ENCODE measurements around the gene ZDHHC3. TPM values are rescaled to one million over a fixed set of nuclear protein-coding genes. Genes with fewer than 3 reads are reported as not detected.

Gene ZDHHC3
- total RNA-seq, 6 donors from 2014 or later: 98.0 to 179 (median 115) TPM

DNA sequence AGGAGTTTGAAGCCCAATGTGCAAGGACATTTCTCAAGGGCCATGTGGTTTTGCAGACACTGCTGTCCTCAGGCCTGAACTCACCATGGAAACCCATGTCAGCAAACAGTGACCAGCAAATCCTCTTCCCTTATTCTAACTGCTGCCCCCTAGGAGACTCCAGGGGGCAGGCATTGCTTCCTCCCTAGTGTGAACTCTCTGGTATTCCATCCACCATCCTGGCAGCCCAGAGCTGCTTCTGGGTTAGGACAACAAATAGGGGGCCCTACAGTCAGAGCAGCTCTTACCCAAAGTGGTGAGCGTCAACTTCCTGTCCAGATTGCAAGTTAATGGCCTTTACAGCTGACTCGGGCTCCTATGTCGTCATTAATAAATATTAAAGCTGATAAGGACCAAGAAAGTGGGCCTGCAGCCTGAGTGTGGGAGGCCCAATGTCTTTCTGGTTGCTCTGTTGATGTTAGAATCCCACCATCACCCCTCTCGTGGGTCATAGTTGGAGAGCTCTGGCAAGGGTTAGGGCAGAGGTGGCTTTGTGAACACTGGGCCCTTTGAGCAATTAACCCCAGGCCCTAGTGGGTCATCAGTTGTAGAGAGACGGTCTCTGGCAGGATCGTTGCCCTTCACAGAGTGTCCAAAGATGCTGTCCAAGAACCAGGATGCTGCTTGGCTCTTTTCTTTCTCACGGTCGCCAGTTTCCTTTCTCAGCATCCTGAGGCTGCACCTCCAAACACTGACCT, 60.1 kb downstream of the ZDHHC3 start:
- no peak for TF ChIP-seq EP300 (IDR thresholded peaks at IDR 0.05)
- TF ChIP-seq POLR2AphosphoS5 (IDR thresholded peaks at IDR 0.05): no peak
- no peak for TF ChIP-seq POLR2A (IDR thresholded peaks at IDR 0.05)
- TF ChIP-seq, protein P1, sequence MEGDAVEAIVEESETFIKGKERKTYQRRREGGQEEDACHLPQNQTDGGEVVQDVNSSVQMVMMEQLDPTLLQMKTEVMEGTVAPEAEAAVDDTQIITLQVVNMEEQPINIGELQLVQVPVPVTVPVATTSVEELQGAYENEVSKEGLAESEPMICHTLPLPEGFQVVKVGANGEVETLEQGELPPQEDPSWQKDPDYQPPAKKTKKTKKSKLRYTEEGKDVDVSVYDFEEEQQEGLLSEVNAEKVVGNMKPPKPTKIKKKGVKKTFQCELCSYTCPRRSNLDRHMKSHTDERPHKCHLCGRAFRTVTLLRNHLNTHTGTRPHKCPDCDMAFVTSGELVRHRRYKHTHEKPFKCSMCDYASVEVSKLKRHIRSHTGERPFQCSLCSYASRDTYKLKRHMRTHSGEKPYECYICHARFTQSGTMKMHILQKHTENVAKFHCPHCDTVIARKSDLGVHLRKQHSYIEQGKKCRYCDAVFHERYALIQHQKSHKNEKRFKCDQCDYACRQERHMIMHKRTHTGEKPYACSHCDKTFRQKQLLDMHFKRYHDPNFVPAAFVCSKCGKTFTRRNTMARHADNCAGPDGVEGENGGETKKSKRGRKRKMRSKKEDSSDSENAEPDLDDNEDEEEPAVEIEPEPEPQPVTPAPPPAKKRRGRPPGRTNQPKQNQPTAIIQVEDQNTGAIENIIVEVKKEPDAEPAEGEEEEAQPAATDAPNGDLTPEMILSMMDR (IDR thresholded peaks at IDR 0.05): no peak
- peak in 1 of 2 donors; percentile 20 for ATAC-seq (ENCODE audit: low FRiP score in 2 of 2)

DNA sequence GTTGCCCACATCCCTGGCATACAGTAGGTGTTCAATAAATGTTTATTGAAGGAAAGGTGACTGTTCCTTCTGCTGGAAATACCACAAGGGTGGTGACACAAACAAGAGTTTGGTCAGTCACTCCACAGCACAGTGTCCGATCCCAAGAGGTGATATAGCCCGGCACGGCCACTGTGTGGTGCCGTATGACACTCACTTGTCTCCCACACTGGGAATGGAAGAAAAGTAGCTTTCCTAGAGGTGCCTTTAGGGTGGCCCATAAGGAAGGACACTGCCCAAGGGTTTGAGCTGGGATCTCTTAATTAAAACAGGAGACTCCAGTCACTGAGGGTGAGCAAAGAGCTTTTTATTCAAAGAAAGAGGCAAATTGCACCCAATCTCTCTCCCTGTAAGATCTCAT, 61.0 kb downstream of the ZDHHC3 start:
- H3K9me3 ChIP-seq: no peaks in the 10 kb centered on the region
- peaks cover 0 to 21% (median 0%) of the 10 kb centered on the region in 4 donors for H3K4me1 ChIP-seq
- H3K4me3 ChIP-seq: no peak overlapping the region
- H3K36me3 ChIP-seq: peaks cover 0 to 20% (median 15%) of the 10 kb centered on the region in 4 donors
- no peak overlapping the region for H3K27ac ChIP-seq
- H3K27me3 ChIP-seq: no peaks in the 10 kb centered on the region
- DNase-seq: peak in 1 of 2 donors; percentile 51
- no peak for TF ChIP-seq EP300 (IDR thresholded peaks at IDR 0.05)
- TF ChIP-seq, protein P1 (IDR thresholded peaks at IDR 0.05): peak in 4 of 6 experiments; percentile 16 to 43 (median 30)
- ATAC-seq (ENCODE audit: low FRiP score in 2 of 2): peak; percentile 48 to 59
- 46 to 68% methylated on average over 4 of the region's 4 CpGs for WGBS, 2 donors

More for the DNA sequence above, 60.1 kb downstream of the ZDHHC3 start:
- H3K27ac ChIP-seq: no peak overlapping the region
- peaks cover 0 to 24% (median 16%) of the 10 kb centered on the region in 4 donors for H3K36me3 ChIP-seq
- peaks cover 0 to 24% (median 0%) of the 10 kb centered on the region in 4 donors for H3K4me1 ChIP-seq
- no peaks in the 10 kb centered on the region for H3K9me3 ChIP-seq
- no peak for DNase-seq
- H3K27me3 ChIP-seq: no peaks in the 10 kb centered on the region
- H3K4me3 ChIP-seq: no peak overlapping the region
- 65 to 82% methylated on average over 6 to 8 of the region's 8 CpGs for WGBS, 2 donors

DNA sequence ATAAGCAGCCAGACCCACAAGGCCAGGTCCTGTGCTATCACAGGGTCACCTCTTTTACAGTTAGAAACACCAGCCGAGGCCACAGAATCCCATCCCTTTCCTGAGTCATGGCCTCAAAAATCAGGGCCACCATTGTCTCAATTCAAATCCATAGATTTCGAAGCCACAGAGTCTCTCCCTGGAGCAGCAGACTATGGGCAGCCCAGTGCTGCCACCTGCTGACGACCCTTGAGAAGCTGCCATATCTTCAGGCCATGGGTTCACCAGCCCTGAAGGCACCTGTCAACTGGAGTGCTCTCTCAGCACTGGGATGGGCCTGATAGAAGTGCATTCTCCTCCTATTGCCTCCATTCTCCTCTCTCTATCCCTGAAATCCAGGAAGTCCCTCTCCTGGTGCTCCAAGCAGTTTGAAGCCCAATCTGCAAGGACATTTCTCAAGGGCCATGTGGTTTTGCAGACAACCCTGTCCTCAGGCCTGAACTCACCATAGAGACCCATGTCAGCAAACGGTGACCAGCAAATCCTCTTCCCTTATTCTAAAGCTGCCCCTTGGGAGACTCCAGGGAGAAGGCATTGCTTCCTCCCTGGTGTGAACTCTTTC, 62.0 kb downstream of the ZDHHC3 start:
- TF ChIP-seq POLR2A (IDR thresholded peaks at IDR 0.05) (no peak), POLR2AphosphoS5 (IDR thresholded peaks at IDR 0.05) (no peak), EP300 (IDR thresholded peaks at IDR 0.05) (no peak)
- TF ChIP-seq, protein P1 (IDR thresholded peaks at IDR 0.05): peak; percentile 44 to 82 (median 75)
- peak in 1 of 2 donors; percentile 74 for DNase-seq
- H3K9me3 ChIP-seq: no peaks in the 10 kb centered on the region
- ATAC-seq (ENCODE audit: low FRiP score in 2 of 2): peak; percentile 79 to 81
- H3K27ac ChIP-seq: no peak overlapping the region
- H3K27me3 ChIP-seq: no peaks in the 10 kb centered on the region
- H3K4me3 ChIP-seq: no peak overlapping the region
- peaks cover 0 to 20% (median 0%) of the 10 kb centered on the region in 4 donors for H3K4me1 ChIP-seq
- 26 to 30% methylated on average over 3 to 4 of the region's 4 CpGs for WGBS, 2 donors
- H3K36me3 ChIP-seq: peaks cover 0 to 20% (median 12%) of the 10 kb centered on the region in 4 donors

DNA sequence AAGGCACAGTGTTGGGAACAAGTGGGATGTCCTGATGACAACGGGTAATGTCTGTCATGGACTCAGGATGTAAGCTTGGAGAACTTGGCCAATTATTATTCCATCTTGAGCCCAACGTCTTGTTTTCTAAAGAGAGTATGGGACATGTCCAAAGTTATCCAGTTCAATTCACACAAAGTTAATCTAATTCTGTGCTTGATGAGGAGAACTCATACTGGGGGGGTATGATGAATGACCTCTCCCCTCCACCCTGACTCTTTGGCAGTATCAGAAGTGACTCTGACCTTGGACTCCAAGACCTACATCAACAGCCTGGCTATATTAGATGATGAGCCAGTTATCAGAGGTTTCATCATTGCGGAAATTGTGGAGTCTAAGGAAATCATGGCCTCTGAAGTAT, 65.3 kb downstream of the ZDHHC3 start:
- peaks cover 0 to 13% (median 0%) of the 10 kb centered on the region in 4 donors for H3K4me1 ChIP-seq
- no peaks in the 10 kb centered on the region for H3K27me3 ChIP-seq
- TF ChIP-seq POLR2AphosphoS5 (IDR thresholded peaks at IDR 0.05) (no peak), EP300 (IDR thresholded peaks at IDR 0.05) (no peak), POLR2A (IDR thresholded peaks at IDR 0.05) (no peak)
- TF ChIP-seq, protein P1 (IDR thresholded peaks at IDR 0.05): no peak
- no peaks in the 10 kb centered on the region for H3K9me3 ChIP-seq
- WGBS, 2 donors: 84 to 92% methylated on average over 3 of the region's 3 CpGs
- DNase-seq (no peak), ATAC-seq (ENCODE audit: low FRiP score in 2 of 2) (no peak)
- no peak overlapping the region for H3K4me3 ChIP-seq
- no peaks in the 10 kb centered on the region for H3K36me3 ChIP-seq
- no peak overlapping the region for H3K27ac ChIP-seq
